GM19043 (cell line): ENCODE results near the gene NOC4L.

ENCODE experiments used
- ATAC-seq: cut with Tn5 transposase; IDR thresholded peaks from one replicate; pipeline ENCODE4 v1.9.1; 2021; ENCODE audit warnings: low read depth; ENCODE audit not compliant: unreplicated experiment

NOC4L gene

DNA sequence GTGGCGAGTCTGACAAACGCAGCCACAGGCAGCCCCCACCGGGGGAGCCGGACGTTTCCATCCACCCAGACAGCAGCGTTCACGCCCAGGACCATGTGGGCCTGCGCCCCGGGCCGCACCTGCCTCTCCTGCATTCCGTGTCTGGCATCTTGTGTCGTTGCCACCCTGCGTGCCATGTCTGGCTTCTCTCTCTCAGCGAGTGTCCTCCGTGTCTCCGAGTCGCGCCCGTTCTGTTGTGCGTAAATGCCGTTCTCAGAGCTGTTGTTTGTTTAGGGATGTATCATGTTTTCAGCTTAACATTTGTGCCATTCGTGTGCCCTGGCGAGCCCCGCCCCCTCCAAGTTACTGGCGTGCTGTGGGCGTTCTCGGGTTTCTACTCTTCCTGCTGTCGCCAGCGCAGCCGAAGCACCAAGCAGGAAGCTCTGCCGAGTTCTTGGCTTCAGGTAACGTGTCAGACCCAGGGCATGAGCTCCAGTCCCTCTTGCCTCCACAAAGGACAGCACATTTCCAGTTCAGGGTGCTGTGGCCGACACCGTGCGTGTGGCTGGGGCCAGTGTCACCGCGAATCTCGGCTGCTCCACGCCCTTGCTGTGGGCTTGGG is 34.6 kb downstream of the NOC4L start:
- no peak for ATAC-seq

GRCh38 chr12:132179431-132180362 is 35.4 kb downstream of the NOC4L start:
- no peak for ATAC-seq

DNA sequence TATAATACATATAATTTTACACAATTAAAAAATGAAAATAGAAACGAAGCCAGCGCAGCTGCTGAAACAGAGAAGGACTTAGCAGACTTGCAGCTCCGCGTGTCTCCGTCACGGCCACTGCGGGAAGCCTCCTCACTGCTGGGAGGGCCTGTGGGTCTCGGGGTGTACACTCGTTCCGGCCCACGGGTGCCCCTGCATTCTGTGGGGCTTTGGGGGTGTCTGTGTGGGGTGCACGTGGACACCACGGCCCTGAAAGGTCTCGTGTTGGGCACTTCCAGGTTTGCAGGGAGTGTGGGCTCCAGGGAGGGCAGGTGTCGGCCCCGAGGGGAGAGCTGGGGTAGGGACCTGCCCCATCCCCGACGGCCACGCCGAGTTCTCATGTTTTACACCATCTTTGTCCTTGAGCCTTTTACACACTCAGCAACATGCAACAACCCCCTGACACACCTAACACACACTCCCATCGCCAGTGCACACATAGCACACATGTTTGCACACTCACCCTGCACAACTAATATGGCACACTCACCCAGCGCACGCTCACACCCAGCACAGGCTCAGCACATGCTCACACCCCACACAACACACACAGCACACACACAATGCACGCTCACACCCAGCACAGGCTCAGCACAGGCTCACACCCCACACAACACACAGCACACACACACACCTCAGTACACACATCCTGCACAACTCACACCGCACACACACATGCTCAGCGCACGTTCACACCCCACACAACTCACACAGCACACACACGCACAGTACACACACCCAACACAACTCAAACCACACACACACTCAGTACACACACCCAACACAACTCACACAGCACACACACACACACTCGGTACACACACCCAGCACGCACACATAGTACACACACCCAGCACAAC is 36.6 kb downstream of the NOC4L start:
- ATAC-seq: no peak

DNA sequence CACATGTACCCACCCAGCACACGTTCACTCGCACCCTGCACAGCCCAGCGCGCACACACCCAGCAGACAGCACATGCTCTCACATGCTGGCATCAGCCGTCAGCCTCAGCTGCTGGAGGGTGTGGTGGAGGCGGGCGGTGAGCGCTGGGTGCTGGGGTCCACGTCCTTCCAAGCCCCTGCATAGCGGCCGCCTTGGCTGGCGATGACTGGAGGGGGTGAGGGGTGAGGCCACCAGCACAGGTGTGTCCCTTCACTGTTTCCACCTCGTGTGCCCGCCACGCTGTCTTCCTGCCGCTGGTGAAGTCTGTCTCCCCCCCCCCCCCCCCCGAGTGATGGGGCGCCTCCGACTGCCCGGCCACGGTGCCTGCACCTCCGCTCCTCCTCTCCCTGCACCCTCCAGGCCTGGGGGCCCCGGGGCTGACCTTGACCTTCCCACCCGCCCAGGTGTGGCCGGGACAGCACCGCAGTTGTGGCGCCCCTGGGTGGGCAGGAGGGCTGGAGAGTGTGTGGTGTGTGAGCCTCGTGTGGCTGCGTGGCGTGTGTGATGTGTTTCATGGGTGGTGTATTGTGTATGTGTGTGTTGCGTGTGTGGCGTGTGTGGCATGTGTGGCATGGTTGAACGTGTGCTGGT is 37.4 kb downstream of the NOC4L start:
- no peak for ATAC-seq

DNA sequence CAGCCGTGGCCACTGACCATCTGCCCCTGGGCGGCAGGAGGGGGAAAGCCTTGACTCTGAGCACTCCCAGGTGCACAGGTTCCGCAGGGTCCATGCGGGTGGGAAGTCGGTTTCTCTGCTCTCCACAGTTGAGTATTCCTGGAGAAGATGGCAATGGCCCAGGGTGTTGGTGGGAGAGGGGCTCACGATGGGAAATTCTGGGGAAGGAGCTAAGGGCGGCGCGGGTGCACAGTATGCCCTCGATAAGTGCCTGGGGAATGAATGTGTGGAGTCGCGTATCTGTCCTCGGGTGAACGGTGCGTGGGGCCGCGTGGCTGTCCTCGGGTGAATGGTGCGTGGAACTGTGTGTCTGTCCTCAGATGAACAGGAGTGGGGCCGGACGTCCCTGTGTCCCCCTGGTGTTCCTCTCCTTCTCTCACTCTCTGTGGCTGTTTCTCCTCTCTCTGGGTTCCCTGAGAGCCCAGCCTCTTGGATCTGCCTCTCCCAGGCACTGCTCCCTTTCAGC is 38.0 kb downstream of the NOC4L start:
- ATAC-seq: no peak

- ATAC-seq: no peak
These were observed 38.6 kb downstream of the NOC4L start for GRCh38 chr12:132182711-132183365.

GRCh38 chr12:132185705-132186104 is 41.4 kb downstream of the NOC4L start:
- ATAC-seq: no peak

DNA sequence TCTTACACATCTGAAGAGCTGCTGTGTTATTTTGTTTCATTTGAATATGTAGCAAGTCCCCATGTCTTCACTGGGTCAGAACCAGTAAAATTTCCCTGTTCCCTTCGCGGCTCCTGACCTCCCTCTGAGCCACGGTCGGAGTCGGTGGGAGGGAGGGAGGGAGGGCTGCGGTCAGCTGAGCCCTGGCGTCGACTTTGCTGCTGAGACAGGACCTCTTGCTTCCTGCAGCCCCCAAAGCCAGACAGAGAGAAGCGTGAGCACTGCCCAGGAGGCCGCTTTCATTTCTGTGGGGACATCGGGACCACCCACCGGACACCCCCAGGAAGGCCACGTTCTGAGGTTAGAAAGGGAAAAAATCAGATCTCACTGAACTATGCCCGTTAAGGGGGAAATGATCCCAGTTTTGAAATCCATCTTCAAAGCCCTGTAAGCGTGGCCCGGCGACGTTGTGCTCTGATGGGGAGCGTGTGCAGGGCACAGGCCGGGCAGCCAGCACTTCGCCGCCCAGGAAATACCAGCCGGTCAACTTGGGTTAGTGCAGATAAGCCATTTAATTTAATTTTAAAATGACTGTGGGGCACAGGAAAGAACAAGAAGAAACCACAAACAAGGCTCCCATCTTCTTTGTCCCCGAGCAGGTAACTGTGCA is 42.1 kb downstream of the NOC4L start:
- no peak for ATAC-seq

- no peak for ATAC-seq
These were observed 42.8 kb downstream of the NOC4L start for GRCh38 chr12:132186857-132187620.

DNA sequence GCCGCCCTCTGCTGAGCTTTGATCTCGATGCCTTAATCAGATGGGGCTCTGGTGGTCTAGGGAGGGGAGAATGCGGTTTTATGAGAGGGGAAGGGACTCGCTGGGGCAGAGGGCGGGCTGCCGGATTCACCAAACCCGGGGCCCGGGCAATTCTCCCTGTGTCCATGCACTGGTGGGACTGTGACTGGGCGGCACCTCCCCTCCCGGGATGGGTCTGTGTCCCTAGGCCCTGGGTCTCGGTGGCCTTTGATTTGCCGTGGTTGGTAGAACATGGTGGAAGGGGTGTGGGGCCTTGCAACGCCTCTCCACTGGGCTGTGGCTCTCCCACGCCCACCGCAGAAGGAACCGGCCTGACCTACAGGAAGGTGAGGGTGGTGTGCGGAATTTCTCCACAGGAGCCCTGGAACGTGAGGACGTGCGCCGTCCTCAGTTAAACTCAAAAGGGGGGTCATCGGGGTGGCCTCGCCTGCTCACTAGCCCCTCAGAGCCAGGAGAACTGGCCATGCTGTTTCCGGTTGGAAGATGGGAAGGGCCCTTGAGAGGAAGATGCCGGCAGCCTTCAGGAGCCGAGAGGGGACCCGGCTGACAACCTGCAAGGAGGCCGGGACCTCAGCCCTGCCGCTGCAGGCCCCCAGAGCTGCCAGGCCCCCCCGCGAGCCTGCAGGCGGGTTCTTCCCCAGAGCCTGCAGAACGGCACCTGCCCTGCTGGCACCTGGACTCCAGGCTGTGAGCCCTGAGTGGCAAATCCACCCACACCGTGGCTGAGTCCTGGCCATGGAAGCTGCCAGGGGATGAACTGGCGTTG is 43.6 kb downstream of the NOC4L start:
- ATAC-seq: no peak

DNA sequence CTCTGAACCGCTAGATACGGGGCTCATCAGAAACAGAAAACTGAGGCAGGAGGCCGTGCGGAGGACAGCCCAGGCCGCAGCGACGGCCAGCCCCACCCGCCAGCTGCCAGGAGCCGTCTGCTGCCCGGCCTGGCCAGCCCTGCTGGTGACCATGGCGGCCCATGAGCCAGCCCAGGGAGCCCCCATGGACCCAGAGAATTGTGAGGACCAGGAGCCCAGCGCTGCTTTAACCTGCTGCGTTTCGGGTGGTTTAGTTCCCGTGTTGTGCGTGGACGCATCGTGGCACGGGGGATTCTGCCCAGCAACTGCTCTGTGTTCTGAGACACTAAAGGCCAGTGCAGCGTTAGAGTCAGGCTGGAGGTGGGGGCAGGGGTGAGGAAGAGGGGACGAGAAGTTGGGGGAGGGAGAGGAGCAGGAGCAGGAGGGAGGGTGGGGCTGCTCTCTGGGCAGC is 44.2 kb downstream of the NOC4L start:
- no peak for ATAC-seq

DNA sequence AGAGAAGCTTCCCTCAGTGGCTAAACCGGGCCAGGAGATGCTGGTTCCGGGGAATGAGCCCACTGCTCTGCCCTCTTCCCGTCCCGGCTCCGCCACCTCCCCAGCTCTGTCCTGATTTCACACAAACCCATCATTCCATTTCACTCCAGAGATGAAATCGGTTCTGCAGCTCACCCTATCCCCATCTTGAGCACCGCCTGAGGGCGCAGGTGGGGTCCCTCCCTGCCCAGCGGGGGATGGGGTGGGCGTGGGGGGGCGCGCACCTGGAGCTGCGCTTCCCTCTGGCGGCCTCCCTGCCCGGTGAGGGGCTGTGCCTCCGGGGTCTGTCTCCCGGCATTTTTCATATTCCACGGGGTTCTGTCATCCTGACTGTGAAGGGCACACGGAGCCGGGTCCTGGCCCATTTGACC is 44.7 kb downstream of the NOC4L start:
- ATAC-seq: no peak

- ATAC-seq: peak; percentile 93
These were observed 45.2 kb downstream of the NOC4L start for GRCh38 chr12:132189378-132190011.

GRCh38 chr12:132190012-132190755 is 45.9 kb downstream of the NOC4L start:
- peak; percentile 19 for ATAC-seq

GRCh38 chr12:132190834-132191500 is 46.7 kb downstream of the NOC4L start:
- no peak for ATAC-seq
